Measurements from ENCODE around the gene ETF1.
"Not testable (repeated sequence)": the region's sequence is repeated elsewhere in the genome, so short reads cannot be mapped to it uniquely, and the experiment has no call there.

Gene ETF1

GRCh38 chr5:138515556-138516245 is 27.3 kb downstream of the ETF1 start:
- no peak overlapping the region for H3K4me3 ChIP-seq (ENCODE audit: low read depth in 1 of 2, low read length in 1 of 2)
- H3K36me3 ChIP-seq, result peaks cover 81% of the 10 kb centered on the region
- H3K27ac ChIP-seq, result no peak overlapping the region
- H3K27me3 ChIP-seq, result no peaks in the 10 kb centered on the region
- H3K4me1 ChIP-seq (ENCODE audit: control insufficient read depth in 1 of 2, insufficient read depth in 1 of 2, low read depth in 1 of 2, low read length in 1 of 2), result peaks cover 6 to 13% of the 10 kb centered on the region in 2 experiments
- no peak for TF ChIP-seq CTCF (IDR thresholded peaks at IDR 0.05)
- H3K9me3 ChIP-seq, result no peaks in the 10 kb centered on the region

GRCh38 chr5:138514021-138514420 is 29.0 kb downstream of the ETF1 start:
- H3K27ac ChIP-seq, result no peak overlapping the region
- H3K27me3 ChIP-seq, result no peaks in the 10 kb centered on the region
- H3K4me1 ChIP-seq (ENCODE audit: control insufficient read depth in 1 of 2, insufficient read depth in 1 of 2, low read depth in 1 of 2, low read length in 1 of 2), result peaks cover 0 to 2% of the 10 kb centered on the region in 2 experiments
- peaks cover 96% of the 10 kb centered on the region for H3K36me3 ChIP-seq
- no peak overlapping the region for H3K4me3 ChIP-seq (ENCODE audit: low read depth in 1 of 2, low read length in 1 of 2)
- H3K9me3 ChIP-seq, result no peaks in the 10 kb centered on the region
- no peak for TF ChIP-seq CTCF (IDR thresholded peaks at IDR 0.05)

GRCh38 chr5:138508958-138509357 is 34.1 kb downstream of the ETF1 start:
- H3K4me3 ChIP-seq (ENCODE audit: low read depth in 1 of 2, low read length in 1 of 2), result no peak overlapping the region
- TF ChIP-seq CTCF (IDR thresholded peaks at IDR 0.05), result no peak
- no peaks in the 10 kb centered on the region for H3K27me3 ChIP-seq
- H3K27ac ChIP-seq, result peak overlapping the region; percentile 0
- H3K36me3 ChIP-seq, result peaks cover 82% of the 10 kb centered on the region
- H3K4me1 ChIP-seq (ENCODE audit: control insufficient read depth in 1 of 2, insufficient read depth in 1 of 2, low read depth in 1 of 2, low read length in 1 of 2), result peaks cover 0 to 4% of the 10 kb centered on the region in 2 experiments
- no peaks in the 10 kb centered on the region for H3K9me3 ChIP-seq

- Histone ChIP-seq H3K27ac (peak overlapping the region; percentile 33), H3K36me3 (peaks cover 67% of the 10 kb centered on the region)
- not testable (repeated sequence) for H3K9me3 ChIP-seq; H3K4me1 ChIP-seq (ENCODE audit: control insufficient read depth in 1 of 2, insufficient read depth in 1 of 2, low read depth in 1 of 2, low read length in 1 of 2); H3K27me3 ChIP-seq; H3K4me3 ChIP-seq (ENCODE audit: low read depth in 1 of 2, low read length in 1 of 2)
Observed at GRCh38 chr5:138507485-138507884, 35.6 kb downstream of the ETF1 start.

- Histone ChIP-seq H3K4me3 (ENCODE audit: low read depth in 1 of 2, low read length in 1 of 2) (no peak overlapping the region), H3K4me1 (ENCODE audit: control insufficient read depth in 1 of 2, insufficient read depth in 1 of 2, low read depth in 1 of 2, low read length in 1 of 2) (peaks cover 0 to 4% of the 10 kb centered on the region in 2 experiments), H3K36me3 (peaks cover 62% of the 10 kb centered on the region), H3K9me3 (no peaks in the 10 kb centered on the region), H3K27ac (no peak overlapping the region), H3K27me3 (no peaks in the 10 kb centered on the region)
- TF ChIP-seq CTCF (IDR thresholded peaks at IDR 0.05), result no peak
Observed at GRCh38 chr5:138506370-138507306, 36.4 kb downstream of the ETF1 start.

GRCh38 chr5:138504799-138505198 is 38.2 kb downstream of the ETF1 start:
- Histone ChIP-seq H3K27ac (no peak overlapping the region), H3K27me3 (no peaks in the 10 kb centered on the region), H3K36me3 (peaks cover 44% of the 10 kb centered on the region), H3K4me1 (ENCODE audit: control insufficient read depth in 1 of 2, insufficient read depth in 1 of 2, low read depth in 1 of 2, low read length in 1 of 2) (peaks cover 0 to 4% of the 10 kb centered on the region in 2 experiments), H3K4me3 (ENCODE audit: low read depth in 1 of 2, low read length in 1 of 2) (no peak overlapping the region), H3K9me3 (no peaks in the 10 kb centered on the region)
- no peak for TF ChIP-seq CTCF (IDR thresholded peaks at IDR 0.05)

Data from neutrophil (primary cell).